Fibroblast of skin of right quadriceps (primary cell): ENCODE results near the gene ANXA11.

Source experiments
- DNase-seq: peaks from one replicate; pipeline ENCODE4 v3.0.0-alpha.2; 2013

ANXA11 gene

DNA sequence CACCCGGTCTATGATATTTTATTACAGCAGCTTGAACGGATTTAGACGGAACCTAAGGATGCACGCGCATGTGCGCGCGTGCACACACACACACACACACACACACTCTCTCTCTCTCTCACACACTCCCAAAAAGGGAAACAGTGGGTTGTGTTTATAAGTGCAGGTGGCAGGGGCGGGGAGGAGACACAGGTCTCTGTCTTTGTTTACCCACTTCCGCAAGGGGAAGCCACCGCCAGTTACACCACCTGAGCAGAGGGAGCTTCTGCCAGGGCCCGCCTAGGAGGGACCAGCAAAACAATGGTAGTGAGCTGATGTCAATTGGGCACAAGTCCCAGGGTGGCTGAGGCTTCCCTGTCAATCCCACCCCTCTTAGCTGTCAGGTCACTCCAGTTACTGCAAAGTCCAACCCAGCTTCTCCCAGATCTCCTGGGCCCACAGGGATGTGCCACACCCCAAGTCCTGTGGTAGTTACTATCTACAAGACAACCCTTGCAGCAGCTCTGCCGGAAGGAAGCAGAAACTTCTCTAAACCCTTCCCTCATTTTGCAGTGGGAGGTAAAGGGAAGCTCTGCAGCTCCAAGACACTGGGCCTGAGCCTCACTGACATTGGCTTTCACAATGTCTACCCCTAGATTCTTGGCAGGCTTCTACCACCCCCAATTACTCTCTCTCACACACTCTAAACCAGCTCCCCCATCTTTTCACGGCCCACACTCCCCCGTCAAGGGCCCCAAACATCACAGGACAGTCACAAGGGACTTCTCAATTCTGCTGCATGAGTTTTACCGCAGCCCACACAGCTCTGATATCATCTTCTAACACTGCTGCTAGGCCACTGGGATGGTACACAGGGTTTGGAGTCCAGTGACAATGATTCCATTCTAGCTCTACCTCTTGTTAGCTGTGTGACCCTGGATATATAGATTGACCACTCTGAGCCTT is 17.6 kb downstream of the ANXA11 start:
- no peak for DNase-seq

GRCh38 chr10:80187060-80187459 is 18.3 kb downstream of the ANXA11 start:
- DNase-seq: no peak

GRCh38 chr10:80186364-80187012 is 18.8 kb downstream of the ANXA11 start:
- no peak for DNase-seq

- no peak for DNase-seq
Observed at GRCh38 chr10:80185578-80186299, 19.6 kb downstream of the ANXA11 start.

- DNase-seq: no peak
Observed at GRCh38 chr10:80184291-80184690, 21.0 kb downstream of the ANXA11 start.

- DNase-seq: no peak
Observed at GRCh38 chr10:80183436-80183835, 21.9 kb downstream of the ANXA11 start.

- DNase-seq: no peak
Observed at GRCh38 chr10:80182986-80183385, 22.4 kb downstream of the ANXA11 start.

DNA sequence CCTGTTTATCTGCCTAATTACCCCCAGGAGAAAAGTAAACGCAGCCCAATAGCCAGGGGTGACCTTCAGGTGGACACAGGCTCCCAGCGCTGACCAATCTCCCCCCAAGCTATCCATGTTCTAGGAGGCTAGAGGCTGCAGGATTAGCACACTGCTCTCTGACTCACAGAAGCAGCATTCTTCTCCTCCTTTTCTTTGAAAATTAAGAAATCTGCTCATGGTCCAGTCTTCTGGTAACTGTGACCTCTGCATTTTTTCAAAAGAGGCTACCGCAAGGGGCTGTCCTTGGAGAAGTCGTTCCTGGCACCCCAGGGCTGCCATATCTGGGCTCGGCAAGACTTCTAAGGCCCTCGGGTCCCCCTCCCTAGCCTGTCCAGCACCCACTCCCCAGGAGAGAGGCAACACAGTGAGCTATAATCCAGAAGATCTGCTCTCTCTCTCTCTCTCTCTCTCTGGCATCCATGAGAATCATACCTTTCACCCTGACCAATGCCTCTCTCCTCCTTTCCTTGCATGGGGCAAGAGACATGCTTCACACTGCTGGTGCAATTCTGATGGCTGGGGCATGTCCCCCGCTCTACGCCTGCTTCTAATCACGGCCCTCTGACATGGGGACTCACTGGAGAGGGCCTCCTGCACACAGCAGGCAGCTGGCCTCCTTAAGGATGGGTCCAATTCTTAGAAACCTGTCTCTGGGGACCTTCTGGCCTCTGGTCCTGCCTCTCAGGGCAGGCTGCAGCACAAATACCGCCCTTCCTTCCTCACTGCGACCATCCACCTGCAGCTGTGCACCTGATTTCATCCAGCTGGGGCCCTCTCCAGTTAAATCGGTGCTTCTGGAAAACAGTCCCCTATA is 27.3 kb downstream of the ANXA11 start:
- DNase-seq: no peak

DNA sequence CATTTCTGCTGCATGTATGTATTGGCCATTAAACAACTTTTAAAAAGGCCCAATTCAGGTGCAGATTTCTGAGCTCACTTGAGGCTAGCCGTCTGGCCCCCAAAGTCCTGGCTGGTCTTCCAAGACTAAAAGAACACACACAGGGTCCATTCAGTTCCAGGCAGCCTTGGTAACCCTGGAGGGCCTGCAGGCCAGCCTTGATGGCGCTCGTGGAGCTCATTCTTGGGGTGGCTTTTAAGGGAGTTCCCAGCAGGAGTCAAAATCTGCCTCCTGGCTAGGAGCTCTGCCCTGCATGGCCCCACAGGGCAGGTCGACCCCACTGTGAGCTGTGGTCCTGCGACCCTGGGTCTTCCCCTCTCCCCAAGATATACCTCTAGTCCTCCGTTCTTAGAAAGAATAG is 28.8 kb downstream of the ANXA11 start:
- no peak for DNase-seq

GRCh38 chr10:80174641-80175395 is 30.5 kb downstream of the ANXA11 start:
- DNase-seq: no peak

DNA sequence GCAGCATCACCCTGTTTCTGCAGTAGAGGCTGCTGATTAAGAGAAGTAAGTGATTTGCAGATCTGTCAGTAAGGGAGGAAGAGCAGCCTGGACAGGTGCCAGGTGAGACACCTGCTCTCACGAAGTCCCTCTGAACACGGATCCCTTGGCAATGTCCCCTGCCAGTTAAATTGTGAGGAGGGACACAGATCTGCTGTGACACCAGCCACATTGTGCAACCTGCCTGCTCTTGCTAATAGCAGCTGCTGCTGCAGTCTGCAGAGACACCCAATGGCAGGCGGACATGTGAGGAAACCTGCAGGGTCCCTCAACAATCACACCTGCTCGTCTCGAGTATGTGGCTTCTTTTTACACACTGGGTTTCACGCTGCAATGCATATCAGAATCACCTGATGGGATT is 31.9 kb downstream of the ANXA11 start:
- DNase-seq: no peak

- DNase-seq: no peak
Observed at GRCh38 chr10:80172896-80173295, 32.4 kb downstream of the ANXA11 start.

DNA sequence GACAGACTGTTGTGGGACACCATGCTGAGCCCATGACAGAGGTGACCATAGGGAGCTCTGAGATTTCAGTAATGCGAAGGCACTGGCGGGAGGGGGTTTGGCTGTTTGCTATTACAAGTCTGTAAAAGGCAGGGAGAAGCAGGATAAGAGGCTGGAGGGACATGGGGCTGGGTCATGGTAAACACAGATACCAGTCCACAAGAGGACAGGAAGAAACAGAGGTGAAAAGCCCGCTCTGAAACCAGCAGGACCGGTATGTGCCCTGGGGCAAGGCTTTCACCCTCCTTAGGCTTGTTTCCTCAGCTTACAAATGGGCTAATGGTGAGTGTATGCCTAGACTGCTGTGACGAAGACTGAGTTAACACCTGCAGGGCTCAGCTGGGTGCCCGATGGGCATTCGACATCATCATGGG is 34.1 kb downstream of the ANXA11 start:
- no peak for DNase-seq

GRCh38 chr10:80170641-80171040 is 34.7 kb downstream of the ANXA11 start:
- DNase-seq: no peak

DNA sequence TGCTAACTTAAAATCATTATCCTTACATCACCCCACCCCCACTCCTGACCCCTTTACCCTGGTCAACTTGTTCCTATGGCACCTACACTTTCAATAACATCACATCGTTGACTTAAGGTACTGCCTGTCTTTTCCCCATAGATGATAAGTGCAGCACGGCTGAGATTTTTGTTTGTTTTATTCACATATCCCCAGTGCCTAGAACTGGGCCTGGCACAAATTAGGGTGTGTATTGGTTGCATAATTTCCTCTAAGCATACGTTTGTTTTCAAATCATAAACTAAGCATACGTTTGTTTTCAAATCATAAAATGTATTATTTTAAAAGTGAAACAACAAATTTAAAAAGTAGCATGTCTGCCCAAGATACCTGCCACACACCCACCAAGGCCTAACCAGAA is 35.3 kb downstream of the ANXA11 start:
- DNase-seq: no peak

- no peak for DNase-seq
Observed at GRCh38 chr10:80168679-80169380, 36.5 kb downstream of the ANXA11 start.

DNA sequence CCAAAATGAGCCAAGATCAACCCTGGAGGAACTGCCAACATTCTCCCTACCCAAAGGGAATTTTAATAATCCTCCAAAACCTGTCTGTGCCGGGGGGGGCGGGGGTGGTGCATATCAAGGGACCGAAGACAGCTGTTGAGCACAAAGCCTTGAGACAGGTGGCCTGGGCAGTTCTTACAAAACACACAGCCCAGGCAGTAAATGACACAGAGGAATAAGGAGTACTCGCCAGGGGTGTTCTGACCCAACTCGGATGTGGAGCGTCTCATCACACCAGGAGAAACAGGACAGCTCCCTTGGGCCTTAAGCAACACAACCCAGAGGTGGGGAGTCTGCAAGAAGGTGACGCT is 37.2 kb downstream of the ANXA11 start:
- no peak for DNase-seq

DNA sequence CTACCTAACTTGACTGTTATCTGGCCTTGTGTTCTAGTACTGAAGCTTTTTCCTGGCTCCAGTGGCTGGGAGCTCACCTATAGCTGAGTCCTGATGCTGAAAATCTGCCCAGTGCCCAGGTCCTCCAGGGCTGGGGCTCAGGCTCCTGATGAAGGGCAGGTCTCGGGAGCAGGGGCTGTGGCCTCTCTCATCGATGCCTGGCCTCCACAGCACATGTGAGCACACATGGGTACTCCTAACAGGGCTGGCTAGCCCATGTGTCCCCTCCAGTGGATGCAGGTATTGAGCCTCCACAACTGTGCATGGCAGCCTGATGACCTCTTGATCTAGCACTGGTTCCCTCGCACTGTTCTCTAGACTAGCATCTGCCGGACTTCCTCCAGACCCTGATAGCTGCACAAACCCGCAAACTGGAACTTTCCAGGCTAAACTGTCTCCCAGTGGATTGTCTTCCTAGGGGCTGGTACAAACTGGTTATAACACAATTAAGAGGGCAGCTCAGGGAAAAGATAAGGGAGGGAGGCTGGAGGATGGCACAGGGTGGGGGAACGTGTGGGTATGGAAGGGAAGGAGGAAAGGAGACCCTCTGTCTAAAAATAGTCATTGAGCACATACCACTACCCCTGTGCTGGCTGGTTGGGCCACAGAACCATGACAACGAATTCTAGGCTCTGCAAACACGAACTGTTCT is 37.7 kb downstream of the ANXA11 start:
- DNase-seq: no peak

- DNase-seq: no peak
Observed at GRCh38 chr10:80166581-80167470, 38.5 kb downstream of the ANXA11 start.

- peak; percentile 23 for DNase-seq
Observed at GRCh38 chr10:80165173-80165572, 40.2 kb downstream of the ANXA11 start.
